ENCODE data around the gene FAM76B. TPM values are rescaled to one million over a fixed set of nuclear protein-coding genes. Genes with fewer than 3 reads are reported as not detected.

Gene FAM76B
- polyA plus RNA-seq, 1 donor (not counting 4 experiments of a cell fraction or from before 2014, with no cell fraction given): 17.4 TPM

GRCh38 chr11:95768521-95768920 is 21.1 kb downstream of the FAM76B start:
- Histone ChIP-seq H3K27ac (ENCODE audit: control insufficient read depth, insufficient read depth, low read length) (no peak overlapping the region), H4K20me1 (ENCODE audit: control insufficient read depth, extremely low read depth, insufficient read depth, low read length) (no peaks in the 10 kb centered on the region), H3K79me2 (ENCODE audit: control insufficient read depth, insufficient read depth, low read length) (no peaks in the 10 kb centered on the region), H3K9me1 (ENCODE audit: control insufficient read depth, extremely low read depth, insufficient read depth, low read length) (no peaks in the 10 kb centered on the region), H2AFZ (ENCODE audit: control insufficient read depth, low read length) (no peak overlapping the region), H3K4me1 (ENCODE audit: control insufficient read depth, extremely low read depth, insufficient read depth, low read length) (no peaks in the 10 kb centered on the region), H3K36me3 (ENCODE audit: control insufficient read depth in 2 of 2, extremely low read depth in 1 of 2, insufficient read depth in 2 of 2, low read length in 2 of 2) (peaks cover 0 to 1% of the 10 kb centered on the region in 2 experiments), H3K9me3 (ENCODE audit: control insufficient read depth, low read depth, low read length) (no peaks in the 10 kb centered on the region), H3K27me3 (ENCODE audit: control insufficient read depth, extremely low read depth, insufficient read depth, low read length) (no peaks in the 10 kb centered on the region), H3K4me2 (ENCODE audit: control insufficient read depth, extremely low read depth, insufficient read depth, low read depth, low read length) (no peak overlapping the region), H3K4me3 (ENCODE audit: control insufficient read depth in 2 of 3, extremely low read depth in 1 of 3, insufficient read depth in 2 of 3, low read depth in 1 of 3, low read length in 3 of 3) (no peak overlapping the region), H3K9ac (ENCODE audit: control insufficient read depth, extremely low read depth, insufficient read depth, low read length) (no peak overlapping the region)
- DNase-seq (ENCODE audit: low read depth, low spot score) (no peak), FAIRE-seq (no peak)
- dilution Hi-C loops (cut with MboI; ENCODE audit: extremely low pct_ligation_motif_present, low sequenced_read_pairs): no loop called here
- TF ChIP-seq CTCF (optimal IDR thresholded peaks at IDR 0.05 in 1 of 3, IDR thresholded peaks at IDR 0.05 in 1 of 3, conservative IDR thresholded peaks at IDR 0.05 in 1 of 3; ENCODE audit: extremely low read depth in 1 of 3, insufficient read depth in 2 of 3, low read length in 3 of 3) (no peak), EZH2 (IDR thresholded peaks at IDR 0.05; ENCODE audit: low read length) (no peak)

GRCh38 chr11:95767498-95767897 is 22.1 kb downstream of the FAM76B start:
- Histone ChIP-seq H3K36me3 (ENCODE audit: control insufficient read depth in 2 of 2, extremely low read depth in 1 of 2, insufficient read depth in 2 of 2, low read length in 2 of 2) (peaks cover 0 to 1% of the 10 kb centered on the region in 2 experiments), H3K4me1 (ENCODE audit: control insufficient read depth, extremely low read depth, insufficient read depth, low read length) (no peaks in the 10 kb centered on the region), H3K9ac (ENCODE audit: control insufficient read depth, extremely low read depth, insufficient read depth, low read length) (no peak overlapping the region), H3K4me2 (ENCODE audit: control insufficient read depth, extremely low read depth, insufficient read depth, low read depth, low read length) (no peak overlapping the region), H4K20me1 (ENCODE audit: control insufficient read depth, extremely low read depth, insufficient read depth, low read length) (no peaks in the 10 kb centered on the region), H3K9me3 (ENCODE audit: control insufficient read depth, low read depth, low read length) (no peaks in the 10 kb centered on the region), H3K9me1 (ENCODE audit: control insufficient read depth, extremely low read depth, insufficient read depth, low read length) (no peaks in the 10 kb centered on the region), H3K79me2 (ENCODE audit: control insufficient read depth, insufficient read depth, low read length) (no peaks in the 10 kb centered on the region), H3K27ac (ENCODE audit: control insufficient read depth, insufficient read depth, low read length) (no peak overlapping the region), H2AFZ (ENCODE audit: control insufficient read depth, low read length) (no peak overlapping the region), H3K4me3 (ENCODE audit: control insufficient read depth in 2 of 3, extremely low read depth in 1 of 3, insufficient read depth in 2 of 3, low read depth in 1 of 3, low read length in 3 of 3) (no peak overlapping the region), H3K27me3 (ENCODE audit: control insufficient read depth, extremely low read depth, insufficient read depth, low read length) (no peaks in the 10 kb centered on the region)
- FAIRE-seq (no peak), DNase-seq (ENCODE audit: low read depth, low spot score) (no peak)
- dilution Hi-C loops (cut with MboI; ENCODE audit: extremely low pct_ligation_motif_present, low sequenced_read_pairs): no loop called here
- TF ChIP-seq CTCF (optimal IDR thresholded peaks at IDR 0.05 in 1 of 3, IDR thresholded peaks at IDR 0.05 in 1 of 3, conservative IDR thresholded peaks at IDR 0.05 in 1 of 3; ENCODE audit: extremely low read depth in 1 of 3, insufficient read depth in 2 of 3, low read length in 3 of 3): no peak
- no peak for TF ChIP-seq EZH2 (IDR thresholded peaks at IDR 0.05; ENCODE audit: low read length)

All from keratinocyte (primary cell).